Stimulated activated CD8-positive, alpha-beta memory T cell treated with anti-CD3 and anti-CD28 coated beads, Interleukin-4, amount 100 ng/mL, for 1 hour (primary cell): Measurements from ENCODE around the gene TUBB1.
"Not testable (repeated sequence)": the region's sequence is repeated elsewhere in the genome, so short reads cannot be mapped to it uniquely, and the experiment has no call there.

Experiments used
- DNase-seq, 2 donors: peaks; one replicate each; pipeline ENCODE4 v3.0.0-alpha.2; 2020; ENCODE audit warnings: low read depth in 2 of 2, low spot score in 1 of 2

TUBB1 gene

DNA sequence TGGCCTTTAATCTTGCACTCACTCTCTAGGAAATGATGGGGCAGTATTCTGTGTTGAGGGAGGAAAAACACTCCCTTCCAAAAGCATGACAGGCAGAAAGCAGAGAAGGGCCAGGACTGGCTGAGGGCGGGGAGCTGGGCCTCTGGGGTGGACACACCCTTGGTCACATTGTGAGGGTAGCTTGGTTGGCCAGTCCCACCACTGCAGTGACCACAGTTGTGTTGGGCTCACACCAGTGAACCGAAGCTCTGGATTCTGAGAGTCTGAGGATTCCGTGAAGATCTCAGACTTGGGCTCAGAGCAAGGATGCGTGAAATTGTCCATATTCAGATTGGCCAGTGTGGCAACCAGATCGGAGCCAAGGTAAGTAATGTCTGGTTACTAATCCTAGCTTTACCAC is at the start of gene TUBB1:
TSS of gene TUBB1 (plus strand) at position 213 of the 400 bp plus-strand sequence. CDS start at position 307, 94 bp downstream.
- DNase-seq, result no peak

GRCh38 chr20:58969439-58969838 is 49.8 kb upstream of the TUBB1 start:
- DNase-seq, result no peak

- DNase-seq, result no peak
Observed at GRCh38 chr20:58970146-58970545, 49.1 kb upstream of the TUBB1 start.

GRCh38 chr20:58971429-58971828 is 47.8 kb upstream of the TUBB1 start:
- DNase-seq, result no peak

- DNase-seq, result no peak
Observed at GRCh38 chr20:58973179-58973578, 46.0 kb upstream of the TUBB1 start.

DNA sequence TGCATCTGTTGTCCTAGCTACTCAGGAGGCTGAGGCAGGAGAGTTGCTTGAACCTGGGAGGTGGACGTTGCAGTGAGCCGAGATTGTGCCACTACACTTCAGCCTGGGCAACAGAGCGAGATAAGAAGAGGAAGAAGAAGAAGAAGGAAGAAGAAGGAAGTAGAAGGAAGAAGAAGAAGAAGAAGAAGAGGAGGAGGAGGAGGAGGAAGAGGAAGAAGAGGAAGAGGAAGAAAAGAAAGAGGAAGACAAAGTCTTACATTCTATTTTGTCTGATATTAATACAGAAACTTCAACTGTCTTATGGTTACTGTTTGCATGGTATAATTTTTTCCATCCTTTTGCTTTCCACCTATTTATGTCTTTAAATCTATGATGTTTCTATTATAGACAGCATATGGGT is 45.4 kb upstream of the TUBB1 start:
- no peak for DNase-seq

GRCh38 chr20:58975353-58975752 is 43.9 kb upstream of the TUBB1 start:
- DNase-seq, result no peak

DNA sequence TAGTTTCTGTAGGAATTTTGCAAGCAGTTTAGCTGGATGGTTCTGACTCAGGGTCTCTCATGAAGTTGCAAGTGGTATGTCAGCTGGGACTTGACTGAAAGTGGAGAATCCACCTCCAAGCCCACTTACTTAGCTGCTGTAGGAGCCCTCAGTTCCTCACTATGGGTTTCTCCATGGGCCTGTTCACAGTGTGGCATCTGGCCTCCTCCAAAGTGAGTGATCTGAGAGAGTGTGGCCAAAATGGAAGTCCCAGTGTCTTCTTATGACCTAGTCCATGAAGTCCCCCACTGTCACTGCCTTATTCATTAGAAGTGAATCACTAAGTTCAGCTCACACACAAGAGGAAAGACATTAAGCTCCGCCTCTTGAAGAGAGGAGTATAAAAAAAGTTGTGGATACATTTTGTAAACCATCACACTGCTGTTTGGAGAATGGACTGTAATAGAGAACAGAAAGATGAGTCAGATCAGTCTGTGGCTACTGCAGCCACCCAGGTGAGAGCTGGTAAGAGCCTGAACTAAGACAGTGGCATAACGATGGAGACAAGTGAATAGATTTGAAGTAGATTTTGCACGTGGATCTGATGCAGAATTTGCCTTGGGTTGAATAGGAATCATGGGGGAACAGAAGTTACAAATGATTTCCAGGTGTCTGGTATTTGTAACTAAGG is 43.0 kb upstream of the TUBB1 start:
- DNase-seq, result no peak

DNA sequence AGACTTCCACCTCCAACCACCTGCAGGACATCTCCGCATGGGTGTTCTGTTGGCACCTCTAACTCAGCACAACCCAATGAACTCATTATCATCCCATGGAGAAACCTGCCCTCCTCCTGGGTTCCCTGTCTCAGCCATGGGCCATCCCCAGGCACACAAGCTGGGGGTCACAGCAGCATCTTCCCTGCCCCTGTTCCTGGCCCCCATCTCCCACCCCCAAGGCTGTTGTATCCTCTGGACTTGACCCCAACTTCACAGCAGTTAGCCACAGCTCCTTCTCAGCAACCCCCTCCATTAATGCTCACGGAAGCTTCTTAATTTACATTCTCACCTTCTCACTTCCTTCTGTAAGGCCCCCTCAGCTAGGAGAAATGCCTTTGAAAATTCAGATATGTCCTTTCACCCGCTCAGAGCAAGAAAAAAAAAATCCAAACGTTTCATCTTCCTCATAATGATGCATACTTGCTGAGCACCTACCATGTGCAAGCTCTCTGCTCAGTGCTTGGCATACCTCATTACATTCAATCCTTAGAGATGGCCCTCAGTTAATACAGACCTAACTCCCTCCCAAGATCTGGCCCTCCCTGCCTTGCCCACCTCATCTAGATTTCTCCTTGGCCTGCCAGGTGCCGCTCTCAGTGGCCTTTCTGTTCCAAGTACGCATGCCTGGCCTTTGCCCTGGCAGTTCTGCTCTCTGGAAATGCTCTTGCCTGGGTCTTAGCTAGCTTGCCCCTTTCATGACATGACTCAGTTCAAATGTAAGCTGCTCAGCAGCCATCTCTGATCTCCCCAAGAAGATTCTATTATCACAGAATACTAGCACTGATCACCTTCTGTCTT is 40.7 kb upstream of the TUBB1 start:
- no peak for DNase-seq

DNA sequence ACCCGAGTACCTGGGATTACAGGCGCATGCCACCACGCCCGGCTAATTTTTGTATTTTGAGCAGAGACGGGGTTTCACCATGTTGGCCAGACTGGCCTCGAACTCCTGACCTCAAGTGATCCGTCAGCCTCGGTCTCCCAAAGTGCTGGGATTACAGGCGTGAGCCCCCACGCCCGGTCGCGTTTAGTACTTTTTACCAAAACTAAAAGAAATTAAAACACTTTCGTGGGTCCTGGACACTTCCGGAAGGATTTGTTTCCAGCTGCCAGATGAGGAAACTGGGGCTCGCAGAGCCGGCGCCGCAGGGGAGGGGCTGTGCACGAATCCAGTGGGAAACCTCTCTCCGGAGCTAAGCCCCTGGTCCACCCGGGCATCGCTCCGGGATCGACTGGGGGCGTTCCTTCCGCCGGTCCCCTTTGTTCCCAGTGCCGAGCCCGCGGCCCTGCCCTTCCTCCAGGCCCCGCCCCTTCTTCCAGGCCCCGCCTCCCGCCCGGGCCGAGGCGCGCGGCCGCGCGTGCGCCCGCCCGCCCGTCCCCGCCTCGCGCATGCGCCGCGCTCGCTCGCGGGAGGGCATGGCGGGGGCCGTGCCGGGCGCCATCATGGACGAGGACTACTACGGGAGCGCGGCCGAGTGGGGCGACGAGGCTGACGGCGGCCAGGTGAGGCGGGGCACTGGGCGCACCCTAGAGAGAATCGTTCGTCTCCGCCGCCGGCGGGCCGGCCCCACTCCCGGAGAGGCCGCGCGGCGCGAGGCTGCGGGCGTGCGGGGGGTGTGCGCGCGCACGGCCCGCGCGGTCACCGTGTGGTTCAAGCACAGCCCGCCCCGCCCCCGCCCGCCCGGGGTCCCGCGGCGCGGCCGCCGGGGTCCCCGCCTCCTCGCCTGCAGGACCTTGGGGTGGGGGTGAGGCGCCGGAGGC is 38.3 kb upstream of the TUBB1 start, which contains the start of gene NELFCD:
TSS of gene NELFCD (plus strand) at position 546 of the 917 bp plus-strand sequence. CDS start at position 600, 54 bp downstream.
- DNase-seq, result peak; percentile 78 to 84

- no peak for DNase-seq
Observed at GRCh38 chr20:58981628-58982364, 37.4 kb upstream of the TUBB1 start.

GRCh38 chr20:58982406-58983114 is 36.7 kb upstream of the TUBB1 start:
- no peak for DNase-seq

GRCh38 chr20:58983115-58983468 is 36.1 kb upstream of the TUBB1 start:
- not testable (repeated sequence) for DNase-seq

- no peak for DNase-seq
Observed at GRCh38 chr20:58984691-58985090, 34.5 kb upstream of the TUBB1 start.

DNA sequence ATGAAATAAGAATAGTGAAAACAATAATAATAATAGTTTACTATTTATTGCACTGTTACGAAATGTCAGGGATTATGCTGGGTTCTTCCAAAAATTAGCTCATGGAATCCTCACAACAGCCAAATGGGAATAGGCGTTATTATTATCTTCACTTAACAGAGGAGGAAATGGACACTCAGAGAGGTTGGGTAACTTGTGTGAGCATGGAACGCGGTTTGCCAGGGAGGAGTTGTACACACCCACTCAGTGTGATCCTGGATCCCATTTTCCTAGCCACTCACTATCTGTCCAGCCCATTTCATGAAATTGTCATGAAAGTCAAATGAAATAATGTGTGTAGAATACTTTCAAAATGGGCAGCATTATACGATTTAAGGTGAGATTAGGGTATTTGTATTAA is 33.6 kb upstream of the TUBB1 start:
- no peak for DNase-seq

GRCh38 chr20:58986286-58986967 is 32.8 kb upstream of the TUBB1 start:
- no peak for DNase-seq

- no peak for DNase-seq
Observed at GRCh38 chr20:58986968-58987517, 32.2 kb upstream of the TUBB1 start.

- DNase-seq, result no peak
Observed at GRCh38 chr20:58987790-58988564, 31.3 kb upstream of the TUBB1 start.

- no peak for DNase-seq
Observed at GRCh38 chr20:58988565-58988882, 30.7 kb upstream of the TUBB1 start.
